Measurements from ENCODE around the gene PRPSAP2.

The PRPSAP2 gene

DNA sequence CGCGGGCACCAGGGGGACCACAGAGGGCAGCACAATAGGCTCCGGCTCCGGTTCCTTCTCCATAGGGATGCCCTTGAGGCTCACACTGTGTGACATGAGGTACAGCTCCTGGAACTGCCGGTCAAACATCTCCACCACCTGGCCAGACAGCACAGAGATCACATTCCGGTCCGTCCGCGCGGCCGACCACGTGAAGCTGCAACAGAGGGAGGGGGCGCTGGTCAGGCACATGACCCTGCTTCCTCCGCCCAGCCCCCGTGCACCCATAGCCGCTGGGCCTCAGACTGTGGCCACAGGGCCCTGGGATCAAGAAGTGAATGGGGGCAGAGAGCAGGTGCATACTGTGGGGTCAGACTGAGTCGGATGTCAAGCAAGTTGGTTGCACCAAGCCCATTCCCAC lies 120.7 kb downstream of the PRPSAP2 start:
- DNase-seq (ENCODE audit: low read depth in 1 of 2, low spot score in 1 of 2), result no peak
